Glomerular endothelial cell (primary cell): ENCODE results near the gene GALNT14. TPM values are rescaled to one million over a fixed set of nuclear protein-coding genes. Genes with fewer than 3 reads are reported as not detected.

ENCODE experiments used
- DNase-seq: peaks from one replicate; pipeline ENCODE4 v3.0.0-alpha.2; 2011; ENCODE audit warnings: low read depth, low spot score; ENCODE audit errors: extremely low read depth
- total RNA-seq: library from RNA; depleted of rRNA; stranded (reverse); fragments of >200 nt; gene quantifications from 2 replicates; pipeline ENCODE4 v1.2.3, GENCODE V29; 2015

Gene GALNT14
- total RNA-seq, 1 donor from 2014 or later, result 17.0 TPM

DNA sequence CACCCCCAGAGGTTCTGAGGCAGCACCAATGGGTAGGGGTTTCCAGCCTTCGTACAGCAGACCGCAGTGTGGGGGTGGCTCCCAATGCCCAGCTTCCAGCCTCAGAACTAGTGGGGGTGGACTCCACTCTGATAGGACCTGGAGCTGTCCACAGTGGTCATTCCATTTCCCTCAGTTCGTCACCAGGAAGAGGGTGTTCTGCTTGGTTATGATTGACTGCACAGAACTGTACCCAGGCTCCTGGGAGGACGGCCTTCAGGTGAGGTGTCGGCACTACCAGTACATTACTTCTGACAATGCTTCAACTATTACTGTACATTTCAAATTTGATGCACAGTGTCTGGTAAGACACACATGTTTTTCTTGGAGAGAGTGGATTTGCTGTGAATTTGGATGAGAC lies 180.6 kb downstream of the GALNT14 start:
- no peak for DNase-seq

DNA sequence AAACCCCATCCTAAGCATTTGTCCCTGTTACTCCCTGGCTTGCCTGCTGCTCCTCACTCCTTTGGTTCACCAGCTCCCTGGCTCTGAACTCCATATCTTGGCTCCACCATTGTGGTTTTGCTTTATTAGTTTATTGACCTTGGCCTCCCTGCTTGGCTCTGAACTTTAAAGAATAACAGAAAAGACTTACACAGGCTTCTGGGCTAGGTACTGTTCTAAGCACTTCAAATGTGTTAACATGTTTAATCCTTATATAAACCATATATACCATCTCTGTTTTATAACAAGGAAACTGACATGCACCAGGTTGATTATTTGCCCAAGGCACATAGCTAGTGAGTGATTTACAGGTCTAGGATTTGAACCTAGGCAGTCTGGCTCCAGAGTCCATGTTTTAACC lies 181.2 kb downstream of the GALNT14 start:
- DNase-seq, result no peak

DNA sequence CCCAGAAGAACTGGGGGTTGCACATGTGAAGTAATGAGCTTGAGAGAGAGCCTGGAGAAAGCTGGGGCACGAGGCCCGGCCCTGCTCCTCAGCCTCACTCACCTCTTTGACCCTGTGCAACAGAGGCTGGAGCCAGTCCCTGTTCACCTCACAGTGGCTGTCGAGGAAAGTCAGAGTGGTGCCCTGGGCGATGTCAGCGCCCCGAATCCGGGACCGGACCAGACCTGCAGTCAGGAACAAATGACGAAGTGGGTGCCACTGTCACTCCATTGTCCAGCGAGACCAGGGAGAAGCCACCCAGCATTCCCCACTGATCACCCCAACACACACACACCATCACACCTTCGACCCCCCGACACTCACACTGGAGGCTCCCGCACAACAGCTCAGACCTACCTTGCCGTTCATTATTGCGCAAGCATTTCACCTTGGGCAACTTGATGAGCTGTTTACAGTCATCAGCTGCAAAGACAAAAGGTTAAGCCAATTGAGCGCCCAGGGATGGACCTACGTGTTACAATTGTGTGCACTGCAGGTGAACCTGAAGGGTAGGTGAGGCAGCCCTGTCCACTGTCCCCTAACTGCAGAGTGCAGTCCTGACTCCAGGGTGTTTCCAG lies 182.6 kb downstream of the GALNT14 start:
- no peak for DNase-seq

GRCh38 chr2:30950339-30950738 lies 187.9 kb downstream of the GALNT14 start:
- DNase-seq, result no peak

DNA sequence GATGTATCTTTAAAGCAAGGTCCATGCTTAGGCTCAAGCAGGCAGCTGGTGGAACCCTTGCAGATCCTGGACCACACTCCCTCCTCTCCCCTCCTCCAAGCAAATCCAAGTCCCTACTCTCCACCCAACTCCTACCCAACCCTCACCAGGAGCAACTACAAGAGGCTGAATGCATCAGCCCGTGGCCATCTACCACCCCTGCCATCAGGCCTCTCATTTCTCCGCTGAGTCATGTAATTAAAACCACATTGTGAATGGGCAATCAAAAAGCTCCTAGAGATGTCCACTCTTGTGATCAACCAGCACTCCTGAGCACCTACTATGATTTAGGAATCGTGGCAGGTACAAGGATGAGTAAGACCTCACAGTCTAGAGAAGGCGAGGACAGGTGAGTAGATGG lies 188.8 kb downstream of the GALNT14 start:
- DNase-seq, result no peak

DNA sequence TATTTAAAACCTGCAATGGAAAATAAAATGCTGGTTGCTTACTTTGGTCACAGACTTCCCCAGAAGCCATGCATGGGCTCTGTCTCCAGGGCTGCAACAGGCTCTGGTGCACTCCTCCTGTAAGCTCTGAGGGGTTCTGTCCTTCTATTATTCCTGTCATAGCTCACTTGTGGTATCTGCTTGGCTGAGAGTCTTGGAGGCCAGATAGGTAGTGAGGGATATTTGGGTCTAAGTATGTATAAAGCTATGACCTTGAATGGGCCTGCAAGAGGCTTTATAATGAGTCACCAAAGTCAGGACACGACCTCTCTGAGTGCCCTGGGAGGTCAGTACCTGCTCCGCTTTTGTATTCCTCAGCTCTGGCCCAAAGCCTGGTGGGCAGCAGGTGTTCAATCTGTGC lies 189.4 kb downstream of the GALNT14 start:
- no peak for DNase-seq

GRCh38 chr2:30948130-30948529 lies 190.1 kb downstream of the GALNT14 start:
- no peak for DNase-seq

- no peak for DNase-seq
Observed at GRCh38 chr2:30947686-30948085, 190.6 kb downstream of the GALNT14 start.

- no peak for DNase-seq
Observed at GRCh38 chr2:30942419-30942818, 195.8 kb downstream of the GALNT14 start.

DNA sequence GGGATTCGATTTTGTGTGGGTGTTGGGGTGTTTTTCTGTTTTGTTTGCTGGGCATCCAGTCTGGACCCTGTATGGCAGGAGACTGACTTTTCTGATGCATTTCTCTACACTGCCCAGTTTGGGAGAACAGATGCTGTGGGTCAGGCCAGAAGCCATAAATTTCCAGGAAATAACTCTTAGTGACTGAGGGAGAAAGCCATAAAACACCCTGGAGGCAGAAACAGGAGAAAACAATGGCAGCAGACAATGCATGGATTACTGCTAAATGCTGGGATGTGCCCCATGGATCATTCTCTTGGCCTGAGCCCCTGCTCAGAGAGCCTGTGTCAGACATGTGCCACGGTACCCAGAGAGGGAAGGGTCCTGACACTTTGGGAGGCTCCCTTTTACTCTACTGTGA lies 197.4 kb downstream of the GALNT14 start:
- no peak for DNase-seq

GRCh38 chr2:30939364-30939763 lies 198.9 kb downstream of the GALNT14 start:
- no peak for DNase-seq

DNA sequence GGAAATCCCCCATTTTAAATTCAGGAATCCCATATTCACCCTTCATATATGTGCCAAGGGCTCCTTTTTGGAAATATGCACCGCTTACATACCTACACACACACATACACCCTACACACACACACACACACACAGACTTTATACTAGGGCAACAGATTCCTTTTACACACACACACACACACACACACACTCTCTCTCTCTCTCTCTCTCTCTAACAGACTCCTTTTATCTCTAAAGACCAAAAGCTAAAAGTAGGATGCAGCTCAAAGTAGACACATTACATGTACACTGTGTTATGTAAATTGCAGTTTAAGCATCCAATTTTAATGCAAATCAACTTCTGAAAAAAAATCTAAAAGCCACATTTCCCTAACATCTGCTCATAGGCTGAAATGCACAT lies 200.0 kb downstream of the GALNT14 start:
- no peak for DNase-seq

DNA sequence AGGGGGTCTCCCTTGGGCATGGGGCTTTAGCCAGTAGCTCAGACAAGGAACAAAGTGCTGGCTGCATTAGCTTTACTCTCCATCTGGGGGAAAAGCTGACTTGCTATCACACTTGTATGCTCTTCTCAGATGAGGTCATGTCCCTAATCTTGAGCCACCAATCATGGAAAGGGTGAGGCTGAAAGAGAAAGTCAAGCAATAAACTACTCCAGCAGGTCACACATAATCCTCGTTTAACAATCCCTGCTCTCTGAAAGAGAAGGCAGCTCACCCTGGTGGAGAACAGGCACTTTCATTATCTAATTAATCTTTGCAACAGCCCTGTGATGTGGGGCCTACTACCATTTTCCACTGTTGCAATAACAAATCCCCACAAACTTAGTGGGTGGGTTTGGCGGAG lies 201.3 kb downstream of the GALNT14 start:
- no peak for DNase-seq

DNA sequence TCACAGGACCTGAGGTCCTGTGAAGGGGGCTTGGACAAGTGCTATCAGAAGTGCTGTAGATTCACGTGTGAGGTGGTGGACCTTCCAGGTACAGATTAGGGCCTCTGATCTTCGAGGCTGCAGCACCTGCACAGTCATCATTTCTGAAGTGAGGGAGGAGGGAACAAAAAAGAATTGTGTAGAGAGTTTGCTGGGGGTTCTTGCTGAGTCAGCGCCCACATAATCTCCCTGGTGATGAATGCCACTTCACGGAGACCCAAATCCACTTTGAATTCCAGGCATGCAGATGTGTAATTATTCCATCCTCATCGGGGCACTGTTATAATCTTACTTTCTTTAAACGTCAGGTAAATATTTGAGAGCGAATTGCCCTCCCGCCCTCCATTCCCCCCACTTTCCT lies 202.4 kb downstream of the GALNT14 start:
- DNase-seq, result no peak

- DNase-seq, result no peak
Observed at GRCh38 chr2:30934066-30934465, 204.2 kb downstream of the GALNT14 start.

GRCh38 chr2:30933496-30933895 lies 204.7 kb downstream of the GALNT14 start:
- DNase-seq, result no peak

- DNase-seq, result no peak
Observed at GRCh38 chr2:30932870-30933269, 205.4 kb downstream of the GALNT14 start.

GRCh38 chr2:30931841-30932407 lies 206.3 kb downstream of the GALNT14 start:
- no peak for DNase-seq

- DNase-seq, result no peak
Observed at GRCh38 chr2:30930716-30931115, 207.5 kb downstream of the GALNT14 start.

DNA sequence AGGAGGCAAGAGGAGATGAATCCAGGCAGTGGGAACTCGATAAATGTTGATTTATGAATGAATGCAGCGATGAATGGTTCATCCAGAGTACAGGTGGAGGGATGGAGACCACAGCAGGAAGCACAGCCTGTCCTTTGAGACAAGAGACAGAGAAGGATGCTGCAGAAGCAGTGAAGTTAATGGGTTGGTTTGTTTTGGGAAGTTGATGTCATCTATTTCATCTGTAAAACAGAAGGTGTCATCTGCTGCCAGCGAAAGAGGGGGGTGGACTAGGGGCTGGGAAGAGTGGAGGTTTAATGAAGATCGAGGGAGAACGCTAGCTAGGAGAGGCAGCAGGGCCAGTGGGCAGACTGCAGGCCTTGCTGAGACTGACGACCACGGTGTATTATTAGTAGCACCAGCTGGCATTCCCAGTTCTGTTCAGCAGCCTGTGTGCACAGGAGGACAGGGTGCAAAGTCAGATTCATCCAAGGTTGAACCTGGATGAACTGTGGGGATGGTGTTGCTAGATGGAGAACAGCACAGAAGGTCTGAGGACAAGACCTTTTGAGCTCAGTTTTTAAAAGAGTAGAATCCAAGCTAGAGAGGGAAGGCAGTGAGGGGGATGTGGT lies 210.7 kb downstream of the GALNT14 start:
- no peak for DNase-seq

DNA sequence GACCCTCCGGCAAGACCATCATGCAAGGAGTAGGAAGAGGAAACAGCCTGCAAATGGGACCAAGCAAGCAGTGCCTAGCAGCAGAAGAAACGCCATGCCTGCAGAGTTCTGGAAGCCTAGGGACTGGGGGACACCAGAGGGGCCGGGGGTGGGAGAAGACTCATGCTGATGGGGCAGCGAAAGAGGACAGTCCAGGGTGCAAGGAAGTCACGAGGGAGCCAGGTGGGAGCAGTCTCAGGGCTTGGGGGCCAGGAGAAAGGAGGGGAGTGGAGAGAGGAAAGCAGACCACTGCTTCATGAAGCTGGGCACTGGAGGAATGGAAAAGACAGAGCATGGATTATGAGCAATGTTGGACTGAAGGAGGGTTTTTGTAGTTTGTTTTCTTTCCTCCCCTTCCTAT lies 211.6 kb downstream of the GALNT14 start:
- no peak for DNase-seq

DNA sequence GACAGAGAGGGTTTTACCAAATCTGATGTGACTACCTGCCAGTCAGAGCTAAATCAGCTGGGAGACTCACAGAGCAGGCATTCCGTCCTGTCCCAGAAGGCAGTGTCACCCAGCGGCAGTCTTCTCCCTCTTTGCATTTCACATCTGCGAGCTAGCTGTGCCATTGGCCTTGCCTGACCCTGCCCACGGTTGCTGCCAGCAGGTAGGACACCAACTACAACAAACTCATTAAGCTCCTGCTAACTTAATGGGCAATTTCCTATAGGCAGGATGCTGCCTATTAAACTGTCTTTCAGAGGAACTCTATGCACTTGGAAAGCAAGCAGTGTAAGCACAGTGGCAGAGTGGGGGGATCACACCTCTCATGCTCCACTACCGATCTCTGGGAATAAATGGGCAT lies 214.6 kb downstream of the GALNT14 start:
- no peak for DNase-seq

- no peak for DNase-seq
Observed at GRCh38 chr2:30920511-30920910, 217.7 kb downstream of the GALNT14 start.
